ENCODE results near the gene ARPC2. TPM values are rescaled to one million over a fixed set of nuclear protein-coding genes. Genes with fewer than 3 reads are reported as not detected.

ARPC2 gene
- total RNA-seq, 2 experiments from 2014 or later: 448 to 452 TPM

DNA sequence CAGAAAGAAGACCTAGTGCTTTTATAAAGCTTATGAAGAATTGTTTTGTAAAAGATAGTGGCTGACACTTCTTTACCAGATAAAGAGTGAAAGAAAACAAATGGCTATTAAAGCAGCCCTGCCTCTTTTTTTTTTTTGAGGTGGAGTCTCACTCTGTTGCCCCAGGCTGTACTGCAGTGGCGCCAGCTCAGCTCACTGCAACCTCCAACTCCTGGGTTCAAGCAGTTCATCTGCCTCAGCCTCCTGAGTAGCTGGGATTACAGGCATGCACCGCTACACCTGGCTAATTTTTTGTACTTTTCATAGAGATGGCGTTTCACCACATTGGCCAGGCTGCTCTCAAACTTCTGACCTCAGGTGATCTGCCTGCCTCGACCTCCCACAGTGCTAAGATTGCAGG is 12.9 kb downstream of the ARPC2 start:
- peaks cover 64% of the 10 kb centered on the region for H3K4me1 ChIP-seq (ENCODE audit: insufficient read depth, low read length)
- Mint-ChIP-seq H3K4me1 (ENCODE audit: low read depth) (peaks cover 78% of the 10 kb centered on the region), H3K36me3 (ENCODE audit: low read depth) (peaks cover 92% of the 10 kb centered on the region), H3K9me3 (no peaks in the 10 kb centered on the region), H3K4me3 (no peak overlapping the region), H3K27me3 (no peaks in the 10 kb centered on the region), H3K27ac (peak overlapping the region; percentile 91)
- DNase-seq (peak in 2 of 14 experiments; percentile 16 to 28), ATAC-seq (ENCODE audit: poor library complexity) (no peak)
- peaks cover 82% of the 10 kb centered on the region for H3K36me3 ChIP-seq (ENCODE audit: insufficient read depth, low read length)
- intact Hi-C loops (cut with DNase I, micrococcal nuclease): loop anchor here in 1 of 2 experiments (1.0 to 5.0 kb wide), 2 partner anchors 12 to 43 kb away; no protein-coding TSS in a partner anchor
- no peaks in the 10 kb centered on the region for H3K9me3 ChIP-seq (ENCODE audit: control insufficient read depth in 1 of 2, insufficient read depth in 1 of 2, low read length in 2 of 2)
- no peaks in the 10 kb centered on the region for H3K27me3 ChIP-seq (ENCODE audit: control insufficient read depth in 1 of 2, insufficient read depth in 2 of 2, low read length in 2 of 2)
- H3K27ac ChIP-seq (ENCODE audit: low read depth in 1 of 2, low read length in 2 of 2): peak overlapping the region; percentile 51 to 60
- POLR2A ChIA-PET: interaction anchor here (0.6 to 7.8 kb wide), 10 partner anchors 8 to 63 kb away, joined by 3 to 64 read pairs (median 4); partner anchors contain the start of genes AAMP, ARPC2, CXCR1 and PNKD
- CTCF ChIA-PET: interaction anchor here (0.7 to 1.8 kb wide), 6 partner anchors 9 to 63 kb away, joined by 3 to 9 read pairs (median 6); partner anchors contain the start of genes AAMP, PNKD and TMBIM1
- TF ChIP-seq, protein P1, sequence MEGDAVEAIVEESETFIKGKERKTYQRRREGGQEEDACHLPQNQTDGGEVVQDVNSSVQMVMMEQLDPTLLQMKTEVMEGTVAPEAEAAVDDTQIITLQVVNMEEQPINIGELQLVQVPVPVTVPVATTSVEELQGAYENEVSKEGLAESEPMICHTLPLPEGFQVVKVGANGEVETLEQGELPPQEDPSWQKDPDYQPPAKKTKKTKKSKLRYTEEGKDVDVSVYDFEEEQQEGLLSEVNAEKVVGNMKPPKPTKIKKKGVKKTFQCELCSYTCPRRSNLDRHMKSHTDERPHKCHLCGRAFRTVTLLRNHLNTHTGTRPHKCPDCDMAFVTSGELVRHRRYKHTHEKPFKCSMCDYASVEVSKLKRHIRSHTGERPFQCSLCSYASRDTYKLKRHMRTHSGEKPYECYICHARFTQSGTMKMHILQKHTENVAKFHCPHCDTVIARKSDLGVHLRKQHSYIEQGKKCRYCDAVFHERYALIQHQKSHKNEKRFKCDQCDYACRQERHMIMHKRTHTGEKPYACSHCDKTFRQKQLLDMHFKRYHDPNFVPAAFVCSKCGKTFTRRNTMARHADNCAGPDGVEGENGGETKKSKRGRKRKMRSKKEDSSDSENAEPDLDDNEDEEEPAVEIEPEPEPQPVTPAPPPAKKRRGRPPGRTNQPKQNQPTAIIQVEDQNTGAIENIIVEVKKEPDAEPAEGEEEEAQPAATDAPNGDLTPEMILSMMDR (IDR thresholded peaks at IDR 0.05): no peak
- no peak overlapping the region for H3K4me3 ChIP-seq (ENCODE audit: low read length)

GRCh38 chr2:218230882-218231281 is 13.9 kb downstream of the ARPC2 start:
- Histone ChIP-seq H3K4me1 (ENCODE audit: insufficient read depth, low read length) (peaks cover 55% of the 10 kb centered on the region), H3K9me3 (ENCODE audit: control insufficient read depth in 1 of 2, insufficient read depth in 1 of 2, low read length in 2 of 2) (no peaks in the 10 kb centered on the region), H3K36me3 (ENCODE audit: insufficient read depth, low read length) (peaks cover 84% of the 10 kb centered on the region), H3K27me3 (ENCODE audit: control insufficient read depth in 1 of 2, insufficient read depth in 2 of 2, low read length in 2 of 2) (no peaks in the 10 kb centered on the region), H3K4me3 (ENCODE audit: low read length) (no peak overlapping the region), H3K27ac (ENCODE audit: low read depth in 1 of 2, low read length in 2 of 2) (peak overlapping the region; percentile 51 to 60)
- POLR2A ChIA-PET: interaction anchor here (1.0 to 7.8 kb wide), 4 partner anchors 8 to 55 kb away, joined by 3 to 64 read pairs (median 5); partner anchors contain the start of genes AAMP, ARPC2 and PNKD
- H3K4me1 Mint-ChIP-seq (ENCODE audit: low read depth): peaks cover 68% of the 10 kb centered on the region
- H3K36me3 Mint-ChIP-seq (ENCODE audit: low read depth): peaks cover 92% of the 10 kb centered on the region
- H3K27ac Mint-ChIP-seq: peak overlapping the region; percentile 91
- CTCF ChIA-PET: interaction anchor here (0.7 to 1.8 kb wide), 6 partner anchors 8 to 39 kb away, joined by 3 to 9 read pairs (median 4); partner anchors contain the start of genes AAMP and PNKD
- TF ChIP-seq, protein P1 (IDR thresholded peaks at IDR 0.05): peak; percentile 26
- ATAC-seq (ENCODE audit: poor library complexity): peak; percentile 55
- peak in 5 of 14 experiments; percentile 12 to 70 (median 59) for DNase-seq
- intact Hi-C loops (cut with DNase I, micrococcal nuclease): no loop called here
- peak overlapping the region; percentile 37 for H3K4me3 Mint-ChIP-seq
- H3K9me3 Mint-ChIP-seq: no peaks in the 10 kb centered on the region
- H3K27me3 Mint-ChIP-seq: no peaks in the 10 kb centered on the region

DNA sequence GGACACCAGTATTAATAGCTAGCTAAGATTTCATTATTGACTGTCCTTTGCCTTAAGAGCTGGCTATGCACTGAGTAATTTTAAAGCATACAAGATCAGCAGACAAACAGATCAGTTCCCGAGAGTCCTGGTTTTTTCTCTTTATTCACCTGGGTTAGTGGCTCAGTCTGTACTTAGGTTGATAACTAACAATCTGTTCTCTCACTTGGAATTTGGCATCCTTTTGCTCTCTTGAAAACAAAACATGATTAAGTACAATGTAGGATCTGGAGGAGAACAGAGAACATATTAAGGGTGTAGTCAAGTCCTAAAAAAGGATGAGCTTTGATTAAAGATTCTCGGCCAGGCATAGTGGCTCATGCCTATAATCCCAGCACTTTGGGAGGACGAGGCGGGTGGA is 16.6 kb downstream of the ARPC2 start:
- Mint-ChIP-seq H3K27me3 (no peaks in the 10 kb centered on the region), H3K9me3 (no peaks in the 10 kb centered on the region), H3K36me3 (ENCODE audit: low read depth) (peaks cover 92% of the 10 kb centered on the region), H3K4me1 (ENCODE audit: low read depth) (peaks cover 47% of the 10 kb centered on the region), H3K4me3 (no peak overlapping the region), H3K27ac (peak overlapping the region; percentile 55)
- CTCF ChIA-PET: no interaction called here
- intact Hi-C loops (cut with DNase I, micrococcal nuclease): loop anchor here in 1 of 2 experiments (2.0 kb wide), 1 partner anchor 15 kb away; no protein-coding TSS in a partner anchor
- H3K4me3 ChIP-seq (ENCODE audit: low read length): no peak overlapping the region
- ATAC-seq (ENCODE audit: poor library complexity) (no peak), DNase-seq (no peak)
- H3K27me3 ChIP-seq (ENCODE audit: control insufficient read depth in 1 of 2, insufficient read depth in 2 of 2, low read length in 2 of 2): no peaks in the 10 kb centered on the region
- H3K4me1 ChIP-seq (ENCODE audit: insufficient read depth, low read length): peaks cover 32% of the 10 kb centered on the region
- TF ChIP-seq, protein P1 (IDR thresholded peaks at IDR 0.05): no peak
- H3K27ac ChIP-seq (ENCODE audit: low read depth in 1 of 2, low read length in 2 of 2): no peak overlapping the region
- H3K36me3 ChIP-seq (ENCODE audit: insufficient read depth, low read length): peaks cover 91% of the 10 kb centered on the region
- H3K9me3 ChIP-seq (ENCODE audit: control insufficient read depth in 1 of 2, insufficient read depth in 1 of 2, low read length in 2 of 2): no peaks in the 10 kb centered on the region
- POLR2A ChIA-PET: interaction anchor here (0.8 to 1.4 kb wide), 2 partner anchors 12 to 51 kb away, joined by 4 to 5 read pairs; no protein-coding TSS in a partner anchor

Measured in CD4-positive, alpha-beta T cell (primary cell).